ENCODE measurements around the gene RCAN3.
"Not testable (repeated sequence)": the region's sequence is repeated elsewhere in the genome, so short reads cannot be mapped to it uniquely, and the experiment has no call there.

DNA sequence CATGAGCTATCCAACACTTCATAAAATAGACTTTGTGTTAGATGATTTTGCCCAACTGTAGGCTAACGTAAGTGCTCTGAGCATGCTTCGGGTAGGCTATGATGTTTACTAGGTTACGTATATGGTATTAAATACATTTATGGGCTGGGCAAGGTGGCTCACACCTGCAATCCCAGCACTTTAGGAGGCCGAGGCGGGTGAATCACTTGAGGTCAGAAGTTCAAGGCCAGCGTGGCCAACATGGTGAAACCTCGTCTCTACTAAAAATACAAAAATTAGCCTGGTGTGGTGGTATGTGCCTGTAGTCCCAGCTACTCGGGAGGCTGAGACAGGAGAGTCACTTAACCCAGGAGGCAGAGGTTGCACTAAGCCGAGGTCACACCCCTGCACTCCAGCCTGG, 9.7 kb upstream of the RCAN3 start:
- TF ChIP-seq, protein P1, sequence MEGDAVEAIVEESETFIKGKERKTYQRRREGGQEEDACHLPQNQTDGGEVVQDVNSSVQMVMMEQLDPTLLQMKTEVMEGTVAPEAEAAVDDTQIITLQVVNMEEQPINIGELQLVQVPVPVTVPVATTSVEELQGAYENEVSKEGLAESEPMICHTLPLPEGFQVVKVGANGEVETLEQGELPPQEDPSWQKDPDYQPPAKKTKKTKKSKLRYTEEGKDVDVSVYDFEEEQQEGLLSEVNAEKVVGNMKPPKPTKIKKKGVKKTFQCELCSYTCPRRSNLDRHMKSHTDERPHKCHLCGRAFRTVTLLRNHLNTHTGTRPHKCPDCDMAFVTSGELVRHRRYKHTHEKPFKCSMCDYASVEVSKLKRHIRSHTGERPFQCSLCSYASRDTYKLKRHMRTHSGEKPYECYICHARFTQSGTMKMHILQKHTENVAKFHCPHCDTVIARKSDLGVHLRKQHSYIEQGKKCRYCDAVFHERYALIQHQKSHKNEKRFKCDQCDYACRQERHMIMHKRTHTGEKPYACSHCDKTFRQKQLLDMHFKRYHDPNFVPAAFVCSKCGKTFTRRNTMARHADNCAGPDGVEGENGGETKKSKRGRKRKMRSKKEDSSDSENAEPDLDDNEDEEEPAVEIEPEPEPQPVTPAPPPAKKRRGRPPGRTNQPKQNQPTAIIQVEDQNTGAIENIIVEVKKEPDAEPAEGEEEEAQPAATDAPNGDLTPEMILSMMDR (IDR thresholded peaks at IDR 0.05; ENCODE audit: poor library complexity) = not testable (repeated sequence)
- not testable (repeated sequence) for TF ChIP-seq EZH2 (IDR thresholded peaks at IDR 0.05; ENCODE audit: borderline replicate concordance); EZH2phosphoT487 (IDR thresholded peaks at IDR 0.05; ENCODE audit: low read depth, severe bottlenecking, unreplicated experiment)
